Measurements from ENCODE around the gene ATP1A2.

ATP1A2 gene

DNA sequence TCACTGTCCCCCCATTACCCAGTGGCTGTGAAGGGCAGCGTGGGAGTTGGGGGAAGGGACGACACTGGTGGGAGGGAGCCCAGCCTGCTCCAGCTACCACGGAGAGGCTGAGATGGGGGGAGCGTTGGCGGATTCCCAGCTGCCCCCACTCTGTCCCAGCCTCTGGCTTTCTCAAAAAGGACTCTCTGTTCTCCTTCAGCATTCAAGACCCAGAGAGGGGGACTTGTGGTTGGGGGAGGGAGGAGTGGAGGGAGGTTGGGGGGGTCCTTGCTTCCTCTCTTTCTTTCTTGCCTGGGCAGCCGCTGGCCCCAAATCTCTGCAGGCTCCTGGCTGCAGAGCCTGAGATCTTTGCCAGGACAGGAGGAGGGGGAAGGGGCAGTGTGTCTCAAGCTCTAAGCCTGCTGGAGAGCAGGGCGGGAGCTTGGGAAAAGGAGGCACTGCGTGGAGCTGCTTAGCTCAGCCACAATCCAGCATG lies 2.2 kb downstream of the ATP1A2 start:
- TF ChIP-seq, protein P1, sequence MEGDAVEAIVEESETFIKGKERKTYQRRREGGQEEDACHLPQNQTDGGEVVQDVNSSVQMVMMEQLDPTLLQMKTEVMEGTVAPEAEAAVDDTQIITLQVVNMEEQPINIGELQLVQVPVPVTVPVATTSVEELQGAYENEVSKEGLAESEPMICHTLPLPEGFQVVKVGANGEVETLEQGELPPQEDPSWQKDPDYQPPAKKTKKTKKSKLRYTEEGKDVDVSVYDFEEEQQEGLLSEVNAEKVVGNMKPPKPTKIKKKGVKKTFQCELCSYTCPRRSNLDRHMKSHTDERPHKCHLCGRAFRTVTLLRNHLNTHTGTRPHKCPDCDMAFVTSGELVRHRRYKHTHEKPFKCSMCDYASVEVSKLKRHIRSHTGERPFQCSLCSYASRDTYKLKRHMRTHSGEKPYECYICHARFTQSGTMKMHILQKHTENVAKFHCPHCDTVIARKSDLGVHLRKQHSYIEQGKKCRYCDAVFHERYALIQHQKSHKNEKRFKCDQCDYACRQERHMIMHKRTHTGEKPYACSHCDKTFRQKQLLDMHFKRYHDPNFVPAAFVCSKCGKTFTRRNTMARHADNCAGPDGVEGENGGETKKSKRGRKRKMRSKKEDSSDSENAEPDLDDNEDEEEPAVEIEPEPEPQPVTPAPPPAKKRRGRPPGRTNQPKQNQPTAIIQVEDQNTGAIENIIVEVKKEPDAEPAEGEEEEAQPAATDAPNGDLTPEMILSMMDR (IDR thresholded peaks at IDR 0.05; ENCODE audit: low read depth, low read length) = no peak
- TF ChIP-seq EZH2phosphoT487 (IDR thresholded peaks at IDR 0.05; ENCODE audit: low read depth) = no peak

DNA sequence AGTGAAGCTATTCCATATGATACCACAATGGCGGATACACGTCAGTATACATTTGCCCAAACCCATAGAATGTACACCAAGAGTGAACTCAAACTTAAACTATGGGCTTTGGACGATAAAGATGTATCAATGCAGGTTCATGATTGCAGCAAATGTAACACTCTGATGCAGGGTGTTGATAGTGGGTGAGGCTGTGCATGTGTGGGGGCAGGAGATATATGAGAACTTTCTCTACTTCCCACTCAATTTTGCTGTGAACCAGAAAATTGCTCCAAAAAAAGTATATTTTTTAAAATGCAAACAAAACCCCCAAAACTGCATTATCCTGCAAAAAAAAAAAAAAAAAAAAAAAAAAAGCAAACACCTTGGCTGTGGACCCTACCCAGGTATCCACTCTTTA lies 3.4 kb downstream of the ATP1A2 start:
- Histone ChIP-seq H3K4me3 (ENCODE audit: low read length) (no peak overlapping the region), H3K36me3 (replicated peaks; ENCODE audit: low read depth, low read length) (no peaks in the 10 kb centered on the region), H3K9me3 (ENCODE audit: insufficient read depth, low read length) (no peaks in the 10 kb centered on the region), H3K27me3 (ENCODE audit: low read depth, low read length) (peaks cover 45% of the 10 kb centered on the region), H3K27ac (ENCODE audit: low read length) (no peak overlapping the region), H3K4me1 (ENCODE audit: low read length) (peaks cover 4% of the 10 kb centered on the region), H3K9ac (ENCODE audit: low read length) (no peak overlapping the region), H3K79me2 (ENCODE audit: low read length) (no peaks in the 10 kb centered on the region), H4K20me1 (ENCODE audit: insufficient read depth, low read length) (no peaks in the 10 kb centered on the region), H3K4me2 (ENCODE audit: low read length) (no peak overlapping the region), H2AFZ (ENCODE audit: low read depth, low read length) (no peak overlapping the region)
- TF ChIP-seq EZH2phosphoT487 (IDR thresholded peaks at IDR 0.05; ENCODE audit: low read depth) = no peak
- TF ChIP-seq, protein P1 (IDR thresholded peaks at IDR 0.05; ENCODE audit: low read depth, low read length) = no peak

More for the DNA sequence above, 2.2 kb downstream of the ATP1A2 start:
- Histone ChIP-seq H3K4me3 (ENCODE audit: low read length) (no peak overlapping the region), H3K27me3 (ENCODE audit: low read depth, low read length) (peaks cover 47% of the 10 kb centered on the region), H3K4me1 (ENCODE audit: low read length) (peaks cover 4% of the 10 kb centered on the region), H3K79me2 (ENCODE audit: low read length) (no peaks in the 10 kb centered on the region), H3K9ac (ENCODE audit: low read length) (no peak overlapping the region), H3K4me2 (ENCODE audit: low read length) (no peak overlapping the region), H3K27ac (ENCODE audit: low read length) (no peak overlapping the region), H4K20me1 (ENCODE audit: insufficient read depth, low read length) (no peaks in the 10 kb centered on the region), H2AFZ (ENCODE audit: low read depth, low read length) (no peak overlapping the region), H3K36me3 (replicated peaks; ENCODE audit: low read depth, low read length) (no peaks in the 10 kb centered on the region), H3K9me3 (ENCODE audit: insufficient read depth, low read length) (no peaks in the 10 kb centered on the region)

DNA sequence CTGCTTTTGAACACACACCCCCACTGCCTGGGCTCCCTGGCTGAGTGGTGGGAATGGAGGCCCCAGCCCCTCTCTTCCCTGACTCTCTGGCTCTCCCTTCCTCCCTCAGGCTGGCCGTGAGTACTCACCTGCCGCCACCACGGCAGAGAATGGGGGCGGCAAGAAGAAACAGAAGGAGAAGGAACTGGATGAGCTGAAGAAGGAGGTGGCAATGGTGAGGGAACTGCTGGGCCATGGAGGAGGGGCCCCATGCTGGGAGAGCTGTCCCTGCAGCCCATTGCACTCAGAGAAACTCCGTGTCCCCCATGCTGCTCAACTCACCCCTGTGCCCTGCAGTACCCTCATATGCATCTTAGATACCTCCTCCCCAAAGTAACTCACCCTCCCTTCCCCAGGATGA lies 5.2 kb downstream of the ATP1A2 start:
- Histone ChIP-seq H4K20me1 (ENCODE audit: insufficient read depth, low read length) (no peaks in the 10 kb centered on the region), H3K4me2 (ENCODE audit: low read length) (no peak overlapping the region), H3K36me3 (replicated peaks; ENCODE audit: low read depth, low read length) (no peaks in the 10 kb centered on the region), H3K27me3 (ENCODE audit: low read depth, low read length) (peaks cover 27% of the 10 kb centered on the region), H3K79me2 (ENCODE audit: low read length) (no peaks in the 10 kb centered on the region), H3K9me3 (ENCODE audit: insufficient read depth, low read length) (no peaks in the 10 kb centered on the region), H2AFZ (ENCODE audit: low read depth, low read length) (no peak overlapping the region), H3K4me3 (ENCODE audit: low read length) (no peak overlapping the region), H3K9ac (ENCODE audit: low read length) (no peak overlapping the region), H3K27ac (ENCODE audit: low read length) (no peak overlapping the region), H3K4me1 (ENCODE audit: low read length) (peaks cover 4% of the 10 kb centered on the region)
- no peak for TF ChIP-seq EZH2phosphoT487 (IDR thresholded peaks at IDR 0.05; ENCODE audit: low read depth)
- TF ChIP-seq, protein P1 (IDR thresholded peaks at IDR 0.05; ENCODE audit: low read depth, low read length) = no peak

DNA sequence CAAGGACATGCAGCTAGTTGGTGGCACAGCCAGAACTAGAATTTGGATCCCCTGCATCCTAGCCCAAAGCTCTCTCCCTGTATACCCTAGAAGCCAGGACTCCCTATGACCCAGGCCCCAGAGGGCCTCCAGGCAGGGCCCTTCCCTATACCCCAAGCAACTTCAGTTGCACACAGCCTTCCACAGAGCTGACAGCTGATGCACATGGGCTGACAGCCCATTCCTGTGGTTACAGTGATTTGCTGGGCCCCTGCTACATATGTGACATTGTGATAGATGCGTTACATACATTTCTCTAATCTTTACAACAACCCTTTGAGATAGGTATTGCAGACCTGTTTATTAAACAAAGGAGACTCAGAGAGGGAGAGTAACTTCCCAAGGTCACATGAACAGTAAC lies 5.8 kb downstream of the ATP1A2 start:
- H3K27me3 ChIP-seq (ENCODE audit: low read depth, low read length) = peaks cover 21% of the 10 kb centered on the region
- no peaks in the 10 kb centered on the region for H3K9me3 ChIP-seq (ENCODE audit: insufficient read depth, low read length)
- no peaks in the 10 kb centered on the region for H4K20me1 ChIP-seq (ENCODE audit: insufficient read depth, low read length)
- H3K27ac ChIP-seq (ENCODE audit: low read length) = no peak overlapping the region
- H3K4me1 ChIP-seq (ENCODE audit: low read length) = peaks cover 4% of the 10 kb centered on the region
- no peak overlapping the region for H3K4me2 ChIP-seq (ENCODE audit: low read length)
- H3K79me2 ChIP-seq (ENCODE audit: low read length) = no peaks in the 10 kb centered on the region
- no peaks in the 10 kb centered on the region for H3K36me3 ChIP-seq (replicated peaks; ENCODE audit: low read depth, low read length)
- H3K4me3 ChIP-seq (ENCODE audit: low read length) = no peak overlapping the region
- H3K9ac ChIP-seq (ENCODE audit: low read length) = no peak overlapping the region
- TF ChIP-seq, protein P1 (IDR thresholded peaks at IDR 0.05; ENCODE audit: low read depth, low read length) = no peak
- no peak for TF ChIP-seq EZH2phosphoT487 (IDR thresholded peaks at IDR 0.05; ENCODE audit: low read depth)
- H2AFZ ChIP-seq (ENCODE audit: low read depth, low read length) = no peak overlapping the region

Measured in OCI-LY3 (cell line).